HG03565 (cell line): Measurements from ENCODE around the gene AKR1A1.
"Not testable (repeated sequence)": the region's sequence is repeated elsewhere in the genome, so short reads cannot be mapped to it uniquely, and the experiment has no call there.

Experiments
- ATAC-seq: cut with Tn5 transposase; IDR thresholded peaks from one replicate; pipeline ENCODE4 v1.9.1; 2021; ENCODE audit warnings: mild to moderate bottlenecking, moderate library complexity; ENCODE audit not compliant: unreplicated experiment

AKR1A1 gene

DNA sequence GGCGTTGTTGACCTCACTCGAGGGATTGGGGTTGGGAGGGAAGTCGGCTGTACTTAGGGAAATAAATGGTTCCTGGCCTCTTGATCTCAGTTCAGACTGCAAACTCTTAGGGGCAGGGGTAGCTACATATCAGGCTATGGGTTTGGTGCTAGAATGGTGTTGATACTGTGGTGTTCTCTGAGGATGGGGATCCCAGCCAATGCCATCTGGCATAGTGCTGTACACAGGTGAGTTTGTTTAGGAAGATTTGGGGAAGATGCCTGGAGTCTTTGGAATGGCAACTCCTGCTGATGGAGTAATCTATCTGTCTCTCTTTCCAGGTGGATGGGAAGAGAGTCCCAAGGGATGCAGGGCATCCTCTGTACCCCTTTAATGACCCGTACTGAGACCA is 18.9 kb downstream of the AKR1A1 start:
- no peak for ATAC-seq

GRCh38 chr1:45569962-45570581 is 19.4 kb downstream of the AKR1A1 start:
- ATAC-seq: peak; percentile 56

DNA sequence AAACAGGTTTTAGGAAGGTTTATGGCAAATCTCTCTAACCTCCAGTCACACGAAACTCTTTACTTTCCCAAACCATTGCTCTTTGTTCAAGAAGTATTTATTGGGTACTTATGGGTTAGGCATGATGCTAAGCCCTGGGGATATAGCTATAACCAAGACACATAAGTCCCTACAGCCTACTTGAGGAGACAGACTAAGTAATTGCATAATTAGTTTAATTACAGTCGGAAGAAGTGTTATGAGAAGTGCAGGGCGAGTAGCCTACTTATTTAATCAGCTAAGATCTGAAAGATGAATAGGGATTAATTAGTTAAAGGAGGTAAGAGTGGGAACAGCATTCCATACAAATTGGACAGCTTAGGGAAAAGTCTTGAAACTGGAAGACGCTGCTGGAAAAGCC is 20.0 kb downstream of the AKR1A1 start:
- ATAC-seq: no peak

DNA sequence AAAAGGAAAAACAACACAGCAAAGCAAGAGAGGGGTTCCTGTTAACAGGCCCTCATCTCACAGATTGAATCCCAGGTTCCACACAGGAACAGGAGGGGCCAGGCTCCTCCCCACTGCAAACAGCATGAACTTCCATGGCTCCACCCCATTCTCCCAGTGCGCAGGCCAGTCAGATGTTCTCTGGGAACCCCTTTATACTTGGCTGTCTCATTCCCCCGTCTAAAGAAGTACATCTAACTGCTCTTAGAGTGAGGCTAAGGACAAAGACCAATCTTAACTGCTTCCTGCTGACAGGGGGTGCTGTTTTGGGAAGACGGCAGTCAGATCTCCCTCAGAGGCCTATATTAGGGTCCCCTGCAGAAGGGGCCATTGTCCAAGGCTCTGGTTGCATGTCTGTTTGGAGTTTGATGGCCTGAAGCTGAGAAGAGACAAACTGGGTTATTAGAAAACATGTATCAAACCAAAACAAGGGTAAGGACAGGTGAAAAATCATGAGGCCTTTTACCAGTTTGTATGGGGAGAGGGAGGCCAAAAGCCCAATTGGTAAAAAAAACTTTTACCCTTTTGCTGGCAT is 22.7 kb downstream of the AKR1A1 start:
- no peak for ATAC-seq

- ATAC-seq: no peak
Observed at GRCh38 chr1:45574105-45574626, 23.5 kb downstream of the AKR1A1 start.

DNA sequence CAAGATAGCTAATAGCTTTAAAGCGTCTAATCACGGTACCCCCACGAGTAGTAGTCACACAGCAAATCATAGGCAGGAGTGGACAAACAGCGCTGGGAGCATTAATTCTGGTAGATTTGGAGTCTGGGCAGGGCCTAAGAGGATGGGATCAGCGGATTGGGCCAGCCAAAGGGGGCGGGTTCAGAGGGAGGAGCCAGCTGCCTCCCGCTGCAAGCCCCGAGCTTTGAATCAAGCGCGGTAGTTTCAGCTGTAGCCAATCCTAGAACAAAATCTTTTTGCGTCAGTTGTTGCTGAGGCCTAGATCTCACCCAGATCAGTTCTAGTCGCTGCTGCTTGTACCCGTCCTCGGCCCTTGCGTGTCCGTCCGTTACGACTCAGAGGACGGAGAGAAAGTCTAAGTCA is 32.6 kb downstream of the AKR1A1 start:
- ATAC-seq: peak; percentile 69

GRCh38 chr1:45583666-45584350 is 33.2 kb downstream of the AKR1A1 start, which contains the start of gene NASP:
Gene NASP (plus strand): TSS chr1:45584041. CDS start chr1:45584147, 106 bp downstream.
- ATAC-seq: peak; percentile 22

GRCh38 chr1:45584351-45585109 is 33.9 kb downstream of the AKR1A1 start:
- no peak for ATAC-seq

GRCh38 chr1:45585110-45585426 is 34.4 kb downstream of the AKR1A1 start:
- ATAC-seq: no peak

GRCh38 chr1:45585496-45586075 is 35.0 kb downstream of the AKR1A1 start:
- no peak for ATAC-seq

GRCh38 chr1:45586769-45587168 is 36.1 kb downstream of the AKR1A1 start:
- ATAC-seq: no peak

GRCh38 chr1:45589861-45590260 is 39.2 kb downstream of the AKR1A1 start:
- ATAC-seq: no peak

DNA sequence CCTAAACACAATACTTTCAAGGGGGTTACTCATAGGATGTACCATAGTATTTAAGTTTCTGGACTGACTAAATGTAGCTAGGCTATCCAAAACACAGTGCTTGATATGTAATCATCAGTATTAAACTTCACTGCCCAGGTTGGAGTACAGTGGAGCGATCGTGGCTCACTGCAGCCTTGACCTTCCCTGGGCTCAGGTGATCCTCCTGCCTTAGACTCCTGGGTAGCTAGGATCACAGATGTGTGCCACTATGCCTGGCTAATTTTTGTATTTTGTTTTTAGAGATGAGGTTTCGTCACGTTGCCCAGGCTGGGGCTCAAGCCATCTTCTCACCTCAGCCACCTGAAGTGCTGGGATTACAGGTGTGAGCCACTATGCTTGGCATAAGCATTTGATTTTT is 43.8 kb downstream of the AKR1A1 start:
- no peak for ATAC-seq

- ATAC-seq: not testable (repeated sequence)
Observed at GRCh38 chr1:45596765-45597164, 46.1 kb downstream of the AKR1A1 start.

GRCh38 chr1:45604239-45604638 is 53.6 kb downstream of the AKR1A1 start:
- ATAC-seq: no peak

GRCh38 chr1:45607404-45608074 is 56.9 kb downstream of the AKR1A1 start:
- no peak for ATAC-seq

- ATAC-seq: no peak
Observed at GRCh38 chr1:45608175-45609156, 57.8 kb downstream of the AKR1A1 start.

GRCh38 chr1:45610589-45611226 is 60.1 kb downstream of the AKR1A1 start:
- no peak for ATAC-seq
